K562 (cell line): ENCODE results near the gene PPP1CB. TPM values are rescaled to one million over a fixed set of nuclear protein-coding genes. Genes with fewer than 3 reads are reported as not detected.

Experiments
- ATAC-seq: fragments of 200-7000 bp; cut with Tn5 transposase; 3 replicates; pipeline ENCODE4 v1.9.1; 2020; ENCODE audit warnings: moderate library complexity
- BruUV-seq: library from RNA; stranded (reverse); fragments of 400-500 nt; replicated peaks from 2 replicates; lab custom pipeline; 2021; lab: Mats Ljungman, UMichigan
- CTCF ChIA-PET: fragments of 300-600 bp; formaldehyde crosslinking; extraction: SDS; loops from one replicate; lab custom pipeline; 2021; ENCODE audit warnings: low intra/inter-chr PET ratio; lab: Yijun Ruan, JAX
- POLR2A ChIA-PET: fragments of 300-600, 350-650 bp; sonication (Branson Sonifier 250); formaldehyde crosslinking; extraction: SDS; loops from one replicate; lab custom pipeline; 2021; ENCODE audit warnings: antibody characterized with exemption, inconsistent platforms; lab: Yijun Ruan, JAX
- DNase-seq, 4 experiments: peaks; one replicate each; pipeline versions ENCODE4 v3.0.0 to v3.0.0-alpha.2; 2011 to 2018; ENCODE audit warnings: low spot score in 3 of 4, mixed read lengths in 3 of 4; ENCODE audit errors: extremely low read depth in 1 of 4
- FAIRE-seq: peaks from 2 replicates; lab custom pipeline; 2011; peaks lifted over from hg19 to GRCh38; lab: Jason Lieb, UNC
- H2AFZ ChIP-seq: 2 replicates; pipeline ENCODE4 v1.6.0; 2011; ENCODE audit warnings: low read depth, low read length, control low read depth, inconsistent platforms
- H3K27ac ChIP-seq: fragments of 200-600 bp; 3 replicates; pipeline ENCODE4 v1.8.0; 2011; ENCODE audit warnings: low read depth, mild to moderate bottlenecking, control low read depth, inconsistent platforms, low read length, moderate library complexity, mixed read lengths; ENCODE audit errors: extremely low read depth
- H3K27me3 ChIP-seq, 2 experiments: fragments of 300-600 bp in 1 of 2; 2 replicates in 1 of 2; 3 replicates in 1 of 2; pipeline versions ENCODE4 v1.6.0 to v1.8.0; 2011; ENCODE audit warnings: inconsistent platforms in 2 of 2, low read length in 2 of 2, mild to moderate bottlenecking in 1 of 2, mixed read lengths in 1 of 2, moderate library complexity in 1 of 2; ENCODE audit not compliant: control insufficient read depth in 2 of 2, insufficient read depth in 2 of 2
- H3K36me3 ChIP-seq: fragments of 300-600 bp; 3 replicates; pipeline ENCODE4 v1.8.0; 2011; ENCODE audit warnings: mild to moderate bottlenecking, low read length, inconsistent platforms; ENCODE audit not compliant: control insufficient read depth, insufficient read depth
- H3K4me1 ChIP-seq, 2 experiments: fragments of 200-600 bp in 1 of 2; replicated peaks in 1 of 2; 2 replicates in 1 of 2; 3 replicates in 1 of 2; pipeline versions ENCODE4 v1.5.1 to v1.8.0; 2011; ENCODE audit warnings: inconsistent platforms in 2 of 2, low read length in 2 of 2, mild to moderate bottlenecking in 1 of 2, mixed read lengths in 1 of 2, moderate library complexity in 1 of 2; ENCODE audit not compliant: control insufficient read depth in 2 of 2, insufficient read depth in 2 of 2
- H3K4me2 ChIP-seq: 2 replicates; pipeline ENCODE4 v1.6.1; 2011; ENCODE audit warnings: low read length, control low read depth, inconsistent platforms, mixed read lengths; ENCODE audit not compliant: insufficient read depth
- H3K4me3 ChIP-seq: fragments of 200-600 bp; sonication (generic), shearing (Covaris generic); 2 replicates; pipeline ENCODE4 v1.5.1; 2016; ENCODE audit warnings: control low read depth, inconsistent platforms
- H3K79me2 ChIP-seq: fragments of 200-600 bp; 3 replicates; pipeline ENCODE4 v1.8.0; 2011; ENCODE audit warnings: low read length, inconsistent platforms; ENCODE audit not compliant: control insufficient read depth, insufficient read depth
- H3K9ac ChIP-seq, 2 experiments: 2 replicates each; pipeline versions ENCODE4 v1.6.0 to v1.6.1; 2011; ENCODE audit warnings: low read depth in 2 of 2, low read length in 2 of 2, control low read depth in 1 of 2, inconsistent platforms in 1 of 2, mild to moderate bottlenecking in 1 of 2, mixed read lengths in 1 of 2; ENCODE audit not compliant: insufficient read depth in 1 of 2
- H3K9me1 ChIP-seq: one replicate; pipeline ENCODE4 v1.6.0; 2011; ENCODE audit warnings: inconsistent platforms, mild to moderate bottlenecking, low read length, moderate library complexity; ENCODE audit not compliant: control insufficient read depth, insufficient read depth
- H3K9me3 ChIP-seq: replicated peaks from 2 replicates; pipeline ENCODE4 v1.5.1; 2011; ENCODE audit warnings: low read depth, low read length, inconsistent platforms; ENCODE audit not compliant: control insufficient read depth, insufficient read depth
- H4K20me1 ChIP-seq: replicated peaks from 2 replicates; pipeline ENCODE4 v1.6.1; 2011; ENCODE audit warnings: low read length, inconsistent platforms, mixed read lengths; ENCODE audit not compliant: control insufficient read depth, insufficient read depth
- ARNT ChIP-seq, 2 experiments: fragments of 450-650 bp; IDR thresholded peaks; 2 replicates each; pipeline ENCODE4 v1.6.1; 2016; ENCODE audit warnings: mild to moderate bottlenecking in 1 of 2
- BCOR ChIP-seq: fragments of 450-650 bp; IDR thresholded peaks from 2 replicates; pipeline ENCODE4 v1.6.1; 2016
- GATA2 ChIP-seq: sonication (generic); formaldehyde crosslinking; IDR thresholded peaks from 2 replicates; pipeline ENCODE4 v1.4.0; 2020; ENCODE audit warnings: mild to moderate bottlenecking, missing genetic modification reagents
- JUN ChIP-seq, 2 experiments: sonication (generic) in 1 of 2; formaldehyde crosslinking in 1 of 2; IDR thresholded peaks; 2 replicates each; pipeline versions ENCODE4 v1.6.1 to v1.8.0; 2012 to 2022; ENCODE audit warnings: borderline replicate concordance in 2 of 2, mild to moderate bottlenecking in 2 of 2, improper control_type of control experiment in 1 of 2, low read depth in 1 of 2, low read length in 1 of 2, missing genetic modification reagents in 1 of 2
- NELFE ChIP-seq: IDR thresholded peaks from 2 replicates; pipeline ENCODE4 v1.6.1; 2011; ENCODE audit warnings: mild to moderate bottlenecking; ENCODE audit not compliant: insufficient read depth, insufficient read length
- NFIC ChIP-seq: fragments of 450-650 bp; IDR thresholded peaks from 2 replicates; pipeline ENCODE4 v1.6.1; 2017; ENCODE audit warnings: mild to moderate bottlenecking, inconsistent platforms
- NFIX ChIP-seq: fragments of 250-450 bp; sonication (Bioruptor Pico); IDR thresholded peaks from 2 replicates; pipeline ENCODE4 v1.4.0; 2020; ENCODE audit warnings: low read depth, mild to moderate bottlenecking, moderate library complexity
- RBM25 ChIP-seq: fragments of 200-400 bp; formaldehyde crosslinking; IDR thresholded peaks from 2 replicates; pipeline ENCODE4 v1.6.1; 2018; ENCODE audit warnings: low read length, low read depth, moderate library complexity; ENCODE audit not compliant: severe bottlenecking
- ZNF324 ChIP-seq: fragments of 250-450 bp; sonication (Bioruptor Pico); IDR thresholded peaks from 2 replicates; pipeline ENCODE4 v1.4.0; 2020; ENCODE audit warnings: mild to moderate bottlenecking
- WGBS: fragments of 100-300 bp; shearing (Covaris generic); methylation state at CpG from one replicate; pipeline ENCODE4 v1.1.6; 2016; ENCODE audit warnings: low coverage, mixed read lengths; ENCODE audit not compliant: insufficient coverage; ENCODE audit errors: missing lambda C conversion rate; 5-methylcytosine and 5-hydroxymethylcytosine counted together
- in situ Hi-C: fragments of 300-500 bp; cut with MboI; formaldehyde crosslinking; loops from 4 replicates; pipeline ENCODE4 v1.15.0; 2018; ENCODE audit warnings: inconsistent platforms, mixed read lengths
- intact Hi-C: fragments of 100-400 bp; cut with micrococcal nuclease; formaldehyde crosslinking; loops from 2 replicates; pipeline ENCODE4 v1.14.2; 2022
- polyA plus RNA-seq, 8 experiments: library from polyadenylated mRNA; depleted of rRNA in 4 of 8; stranded (reverse) in 5 of 8; unstranded in 3 of 8; fragments of >200 nt; fragmentation: Nextera tagmentation in 2 of 8; fragmentation: Illumina TruSeq in 1 of 8; extraction: Ambion mirVana in 2 of 8; extraction: Trizol in 1 of 8; gene quantifications; 2 replicates each; pipeline versions ENCODE4 v1.2.1 to v1.2.3, GENCODE V29; 2011 to 2014; ENCODE audit warnings: inconsistent platforms in 1 of 8, missing spikeins in 1 of 8
- total RNA-seq, 7 experiments: library from RNA; depleted of rRNA in 6 of 7; stranded (reverse); fragments of >200 nt in 6 of 7; fragmentation: Illumina TruSeq in 2 of 7; extraction: Trizol in 2 of 7; gene quantifications; 2 replicates each; pipeline versions ENCODE4 v1.2.1 to v1.2.3, GENCODE V29; 2011 to 2021; ENCODE audit warnings: low replicate concordance in 1 of 7

PPP1CB gene
- total and polyA plus RNA-seq, 9 of the 15 experiments (the other 6 are each of a cell fraction or from before 2014, with no cell fraction given): 25.6 to 118 (median 58.9) TPM

- no peaks in the 10 kb centered on the region for H4K20me1 ChIP-seq
- no peak overlapping the region for H3K4me2 ChIP-seq
- intact Hi-C loops: no loop called here
- H2AFZ ChIP-seq: no peak overlapping the region
- DNase-seq: no peak
- no peak overlapping the region for H3K4me3 ChIP-seq
- no peaks in the 10 kb centered on the region for H3K4me1 ChIP-seq
- POLR2A ChIA-PET: interaction anchor here (0.9 kb wide), 1 partner anchor 9 kb away, joined by 4 read pairs; no protein-coding TSS in a partner anchor
- 5% methylated on average over 2 of the region's 2 CpGs for WGBS
- BruUV-seq: no TSS peak
- H3K9ac ChIP-seq: no peak overlapping the region
- TF ChIP-seq GATA2 (CRISPR knock-in tag): no peak
- no peak for TF ChIP-seq JUN (IDR thresholded peaks at IDR 0.05; ENCODE audit: borderline replicate concordance, low read depth, low read length)
- no peak for TF ChIP-seq JUN (CRISPR knock-in tag; IDR thresholded peaks at IDR 0.05; ENCODE audit: borderline replicate concordance)
- TF ChIP-seq NFIC: peak; percentile 89
- peak; percentile 40; the same call in 1 of the 2 replicates for TF ChIP-seq NFIX (CRISPR knock-in tag)
- TF ChIP-seq, all 486 proteins: peak for 2
- Histone ChIP-seq H3K27me3 (no peaks in the 10 kb centered on the region), H3K9me1 (no peaks in the 10 kb centered on the region), H3K27ac (no peak overlapping the region), H3K36me3 (no peaks in the 10 kb centered on the region), H3K9me3 (no peaks in the 10 kb centered on the region), H3K79me2 (no peaks in the 10 kb centered on the region)
- FAIRE-seq (no peak), ATAC-seq (no peak)
- CTCF ChIA-PET: no interaction called here
- in situ Hi-C loops: loop anchor here (10.0 kb wide), 1 partner anchor 369 kb away; no protein-coding TSS in a partner anchor
These were observed 84.2 kb downstream of the PPP1CB start for GRCh38 chr2:28835781-28836180.

- Histone ChIP-seq H3K4me2 (no peak overlapping the region), H3K9ac (no peak overlapping the region), H3K27me3 (no peaks in the 10 kb centered on the region), H3K9me3 (no peaks in the 10 kb centered on the region), H3K4me3 (no peak overlapping the region), H2AFZ (peak overlapping the region; percentile 60; the same call in 1 of the 2 replicates), H3K9me1 (no peaks in the 10 kb centered on the region), H3K79me2 (no peaks in the 10 kb centered on the region), H3K4me1 (no peaks in the 10 kb centered on the region), H3K36me3 (no peaks in the 10 kb centered on the region), H4K20me1 (no peaks in the 10 kb centered on the region), H3K27ac (no peak overlapping the region)
- no peak for TF ChIP-seq ARNT (IDR thresholded peaks at IDR 0.05)
- TF ChIP-seq BCOR: 0 out of 2 replicates have a peak, but pooled peaks have one; percentile 22
- TF ChIP-seq ZNF324 (CRISPR knock-in tag): no peak
- TF ChIP-seq NELFE: no peak
- TF ChIP-seq RBM25: peak; percentile 72
- in situ Hi-C loops (loop anchor here (10.0 kb wide), 1 partner anchor 366 kb away; no protein-coding TSS in a partner anchor), intact Hi-C loops (no loop called here)
- BruUV-seq: no TSS peak
- ATAC-seq: no peak
- DNase-seq: no peak
- ChIA-PET CTCF (no interaction called here), POLR2A (interaction anchor here (0.8 to 1.2 kb wide), 2 partner anchors 111 to 200 kb away, joined by 3 read pairs; no protein-coding TSS in a partner anchor)
- no peak for FAIRE-seq
- WGBS: 41% methylated on average over 2 of the region's 2 CpGs
These were observed 87.3 kb downstream of the PPP1CB start for GRCh38 chr2:28838971-28839370.
